GM12878 (cell line): Measurements from ENCODE around the gene YEATS4. TPM values are rescaled to one million over a fixed set of nuclear protein-coding genes. Genes with fewer than 3 reads are reported as not detected.
A peak's percentile ranks its signal among the peaks of the same experiment; 100 is the strongest.

Source experiments
- BCL11A ChIP-seq: IDR thresholded peaks from 2 replicates; pipeline ENCODE4 v1.6.1; 2011; ENCODE audit warnings: low read depth, low read length
- CHD4 ChIP-seq: fragments of 200-600 bp; sonication (generic); IDR thresholded peaks from 2 replicates; pipeline ENCODE4 v1.6.1; 2016; ENCODE audit warnings: mild to moderate bottlenecking
- CREB1 ChIP-seq: IDR thresholded peaks from 2 replicates; pipeline ENCODE4 v1.6.1; 2012; ENCODE audit warnings: low read depth, mild to moderate bottlenecking, inconsistent platforms
- CTCF ChIP-seq, 3 experiments: IDR thresholded peaks in 2 of 3; conservative IDR thresholded peaks in 1 of 3; 2 replicates each; pipeline ENCODE4 v1.5.1; 2011; ENCODE audit warnings: low read depth in 3 of 3, low read length in 3 of 3, mild to moderate bottlenecking in 3 of 3, control low read depth in 2 of 3, moderate library complexity in 2 of 3, inconsistent platforms in 1 of 3, mixed read lengths in 1 of 3; ENCODE audit not compliant: control insufficient read depth in 2 of 3, insufficient read depth in 1 of 3; ENCODE audit errors: extremely low read depth in 1 of 3
- DPF2 ChIP-seq: fragments of 450-650 bp; IDR thresholded peaks from 2 replicates; pipeline ENCODE4 v1.6.1; 2017; ENCODE audit warnings: mild to moderate bottlenecking
- IKZF2 ChIP-seq, 2 experiments: fragments of 450-650 bp; IDR thresholded peaks; 2 replicates each; pipeline ENCODE4 v1.6.1; 2017; ENCODE audit warnings: mild to moderate bottlenecking in 2 of 2, moderate library complexity in 2 of 2
- MTA2 ChIP-seq: fragments of 450-650 bp; IDR thresholded peaks from 2 replicates; pipeline ENCODE4 v1.6.1; 2016; ENCODE audit warnings: low read depth, mild to moderate bottlenecking, moderate library complexity
- RELA ChIP-seq: fragments of 450-650 bp; IDR thresholded peaks from 2 replicates; pipeline ENCODE4 v1.8.0; 2014; ENCODE audit warnings: borderline replicate concordance; ENCODE audit not compliant: partially characterized antibody
- USF1 ChIP-seq: IDR thresholded peaks from 2 replicates; pipeline ENCODE4 v1.6.1; 2011; ENCODE audit warnings: borderline replicate concordance, low read depth, mild to moderate bottlenecking, moderate library complexity, mixed read lengths, low read length; ENCODE audit not compliant: insufficient read depth; ENCODE audit errors: extremely low read length
- ZNF217 ChIP-seq: fragments of 450-650 bp; IDR thresholded peaks from 2 replicates; pipeline ENCODE4 v1.6.1; 2017; ENCODE audit warnings: antibody characterized with exemption, mild to moderate bottlenecking
- ZNF384 ChIP-seq: IDR thresholded peaks from 2 replicates; pipeline ENCODE4 v1.6.1; 2012; ENCODE audit warnings: low read depth, mild to moderate bottlenecking, low read length, improper control_type of control experiment, borderline replicate concordance
- polyA plus RNA-seq, 11 experiments: library from polyadenylated mRNA; depleted of rRNA in 4 of 11; unstranded in 6 of 11; stranded (reverse) in 5 of 11; fragments of >200 nt; fragmentation: Nextera tagmentation in 4 of 11; fragmentation: Illumina TruSeq in 1 of 11; extraction: Ambion mirVana in 4 of 11; extraction: Trizol in 1 of 11; gene quantifications; 1 replicate in 1 of 11; 2 replicates in 10 of 11; pipeline versions ENCODE4 v1.2.1 to v1.2.3, GENCODE V29; 2011 to 2016; ENCODE audit warnings: inconsistent platforms in 2 of 11, missing spikeins in 2 of 11, low read depth in 1 of 11
- total RNA-seq, 4 experiments: library from RNA; depleted of rRNA in 3 of 4; stranded (reverse); fragments of >200 nt in 3 of 4; fragmentation: Illumina TruSeq in 1 of 4; extraction: Trizol in 1 of 4; gene quantifications; 2 replicates each; pipeline versions ENCODE4 v1.2.1 to v1.2.3, GENCODE V29; 2013 to 2021

YEATS4 gene
- total and polyA plus RNA-seq, 10 of the 15 experiments (the other 5 are each of a cell fraction or from before 2014, with no cell fraction given) = 23.8 to 45.4 (median 36.8) TPM

GRCh38 chr12:69392179-69392928 is 32.8 kb downstream of the YEATS4 start (continued):
- peak; percentile 77 for TF ChIP-seq DPF2
- TF ChIP-seq IKZF2 (IDR thresholded peaks at IDR 0.05) = peak; percentile 58 to 62
- no peak for TF ChIP-seq ZNF384
- no peak for TF ChIP-seq USF1
- peak; percentile 98 for TF ChIP-seq MTA2
- TF ChIP-seq ZNF217 = 0 out of 2 replicates have a peak, but pooled peaks have one; percentile 42
- TF ChIP-seq BCL11A = peak; percentile 79
- TF ChIP-seq CHD4 = no peak
- no peak for TF ChIP-seq CREB1
- no peak for TF ChIP-seq RELA
- TF ChIP-seq CTCF (IDR thresholded peaks at IDR 0.05 in 2 of 3, conservative IDR thresholded peaks at IDR 0.05 in 1 of 3; ENCODE audit: control insufficient read depth in 2 of 3, extremely low read depth in 1 of 3, insufficient read depth in 1 of 3, low read depth in 3 of 3, low read length in 3 of 3) = no peak
